HepG2 (cell line): ENCODE data around the gene TK1. TPM values are rescaled to one million over a fixed set of nuclear protein-coding genes. Genes with fewer than 3 reads are reported as not detected.

Experiments
- BRD4 ChIP-seq: sonication (generic); formaldehyde crosslinking; IDR thresholded peaks from 2 replicates; pipeline ENCODE4 v1.4.0; 2020; ENCODE audit warnings: missing genetic modification reagents
- ETV6 ChIP-seq: sonication (generic); formaldehyde crosslinking; conservative IDR thresholded peaks from 2 replicates; pipeline ENCODE4 v1.4.0; 2020; ENCODE audit warnings: missing genetic modification reagents
- FOXA1 ChIP-seq, 2 experiments: fragments of 450-650 bp in 1 of 2; sonication (generic) in 1 of 2; formaldehyde crosslinking in 1 of 2; IDR thresholded peaks; 2 replicates each; pipeline versions ENCODE4 v1.4.0 to v1.6.1; 2016 to 2020; ENCODE audit warnings: missing genetic modification reagents in 1 of 2
- GABPA ChIP-seq, 2 experiments: IDR thresholded peaks; 2 replicates each; pipeline ENCODE4 v1.6.1; 2011 to 2016; ENCODE audit warnings: low read depth in 2 of 2, low read length in 1 of 2, missing biosample characterization in 1 of 2, missing genetic modification characterization in 1 of 2
- KAT8 ChIP-seq: IDR thresholded peaks from 2 replicates; pipeline ENCODE4 v1.6.1; 2016; ENCODE audit warnings: missing genetic modification reagents, missing compliant biosample characterization
- MATR3 ChIP-seq: sonication (generic); formaldehyde crosslinking; IDR thresholded peaks from 2 replicates; pipeline ENCODE4 v1.4.0; 2020; ENCODE audit warnings: missing genetic modification reagents
- MEIS1 ChIP-seq: sonication (generic); formaldehyde crosslinking; IDR thresholded peaks from 2 replicates; pipeline ENCODE4 v1.9.0; 2021; ENCODE audit warnings: mild to moderate bottlenecking, missing genetic modification reagents, moderate library complexity, borderline replicate concordance
- RFXAP ChIP-seq: sonication (generic); formaldehyde crosslinking; IDR thresholded peaks from 2 replicates; pipeline ENCODE4 v1.4.0; 2020; ENCODE audit warnings: missing genetic modification reagents, borderline replicate concordance
- STAT6 ChIP-seq: sonication (generic); formaldehyde crosslinking; IDR thresholded peaks from 2 replicates; pipeline ENCODE4 v1.4.0; 2020; ENCODE audit warnings: missing genetic modification reagents, mild to moderate bottlenecking, borderline replicate concordance
- ZMYM4 ChIP-seq: sonication (generic); formaldehyde crosslinking; IDR thresholded peaks from 2 replicates; pipeline ENCODE4 v1.8.1; 2023; ENCODE audit warnings: mild to moderate bottlenecking, missing genetic modification reagents
- ZNF451 ChIP-seq: sonication (generic); formaldehyde crosslinking; IDR thresholded peaks from 2 replicates; pipeline ENCODE4 v1.5.0; 2020; ENCODE audit warnings: mild to moderate bottlenecking, missing genetic modification reagents
- ZNF510 ChIP-seq: sonication (generic); formaldehyde crosslinking; IDR thresholded peaks from 2 replicates; pipeline ENCODE4 v1.4.0; 2020; ENCODE audit warnings: low read depth, mild to moderate bottlenecking, missing genetic modification reagents
- ZNF580 ChIP-seq: IDR thresholded peaks from 2 replicates; pipeline ENCODE4 v1.6.1; 2016; ENCODE audit warnings: low read depth, borderline replicate concordance
- ZNF607 ChIP-seq: sonication (generic); formaldehyde crosslinking; IDR thresholded peaks from 2 replicates; pipeline ENCODE4 v1.5.1; 2020; ENCODE audit warnings: missing genetic modification reagents, mild to moderate bottlenecking, borderline replicate concordance
- ZNF792 ChIP-seq: IDR thresholded peaks from 2 replicates; pipeline ENCODE4 v1.6.1; 2016
- ZNF816 ChIP-seq: sonication (generic); formaldehyde crosslinking; IDR thresholded peaks from 2 replicates; pipeline ENCODE4 v1.8.0; 2022; ENCODE audit warnings: missing genetic modification reagents, mild to moderate bottlenecking, borderline replicate concordance
- ZSCAN30 ChIP-seq: sonication (generic); formaldehyde crosslinking; IDR thresholded peaks from 2 replicates; pipeline ENCODE4 v1.5.0; 2020; ENCODE audit warnings: mild to moderate bottlenecking, missing genetic modification reagents
- polyA plus RNA-seq, 8 experiments: library from polyadenylated mRNA; depleted of rRNA in 3 of 8; stranded (reverse) in 7 of 8; unstranded in 1 of 8; fragments of >200 nt; fragmentation: Illumina TruSeq in 4 of 8; extraction: Trizol in 4 of 8; gene quantifications; 2 replicates each; pipeline versions ENCODE4 v1.2.1 to v1.2.3, GENCODE V29; 2011 to 2016; ENCODE audit warnings: low read depth in 4 of 8, missing spikeins in 1 of 8, mixed read lengths in 1 of 8; ENCODE audit not compliant: insufficient read depth in 1 of 8
- total RNA-seq, 5 experiments: library from RNA; depleted of rRNA; stranded (reverse); fragments of >200 nt; fragmentation: Illumina TruSeq; extraction: Trizol; gene quantifications; 2 replicates each; pipeline ENCODE4 v1.2.3, GENCODE V29; 2016; ENCODE audit warnings: low read depth in 1 of 5
- TF ChIP-seq, protein P1 (sequence below): sonication (generic); formaldehyde crosslinking; IDR thresholded peaks from 2 replicates; pipeline ENCODE4 v1.4.0; 2020; ENCODE audit warnings: mild to moderate bottlenecking, missing genetic modification reagents
- TF ChIP-seq, protein P2 (sequence below): sonication (generic); formaldehyde crosslinking; IDR thresholded peaks from 2 replicates; pipeline ENCODE4 v1.4.0; 2020; ENCODE audit warnings: missing genetic modification reagents

The TK1 gene
- total and polyA plus RNA-seq, 2 of the 13 experiments (the other 11 are each of a cell fraction or from before 2014, with no cell fraction given), result 45.0 to 96.0 TPM

DNA sequence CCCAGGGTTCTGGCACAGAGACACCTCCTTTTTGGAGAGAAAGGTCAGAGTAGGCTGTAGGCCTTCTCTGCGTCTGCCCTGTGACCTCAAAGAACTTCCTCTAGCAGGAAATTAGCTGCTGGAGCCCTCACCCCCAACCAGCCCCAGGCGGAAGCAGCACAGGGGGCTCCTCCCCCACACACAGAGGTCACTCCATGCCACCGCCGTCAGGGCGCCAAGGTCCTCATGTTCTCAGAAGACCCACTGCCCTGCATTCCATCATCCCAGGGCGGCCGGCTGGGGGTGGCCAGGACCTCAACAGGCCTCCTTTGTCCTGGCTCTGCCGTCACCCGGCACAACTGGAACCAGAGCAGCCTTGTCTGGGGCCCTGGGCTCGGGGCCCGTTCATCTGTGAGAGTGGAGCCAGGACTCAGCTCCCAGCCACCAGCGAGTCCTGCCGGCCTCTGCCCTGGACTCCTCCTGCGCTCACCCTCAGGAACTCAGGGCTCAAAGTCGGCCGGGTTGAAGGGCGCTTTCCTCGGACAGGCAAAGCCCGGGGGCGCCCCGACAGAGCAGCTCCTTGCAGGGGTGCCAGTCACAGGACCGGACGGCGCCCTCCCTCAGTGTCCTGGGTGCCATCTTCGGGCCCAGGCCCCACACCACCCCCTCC, 59.5 kb downstream of the TK1 start (continued):
- TF ChIP-seq GABPA (IDR thresholded peaks at IDR 0.05; ENCODE audit: low read depth, low read length) (peak; percentile 74), GABPA (CRISPR knock-in tag; IDR thresholded peaks at IDR 0.05; ENCODE audit: low read depth) (peak; percentile 90), ZSCAN30 (CRISPR knock-in tag) (no peak), ZNF816 (CRISPR knock-in tag) (peak; percentile 62; the same call in 1 of the 2 replicates), RFXAP (CRISPR knock-in tag) (0 out of 2 replicates have a peak, but pooled peaks have one; percentile 11), MATR3 (no peak), FOXA1 (IDR thresholded peaks at IDR 0.05) (no peak), FOXA1 (CRISPR knock-in tag; IDR thresholded peaks at IDR 0.05) (no peak), STAT6 (peak; percentile 45; the same call in 1 of the 2 replicates), ZNF451 (CRISPR knock-in tag) (0 out of 2 replicates have a peak, but pooled peaks have one; percentile 28), ZNF580 (peak; percentile 74; the same call in 1 of the 2 replicates), BRD4 (peak; percentile 76), KAT8 (CRISPR knock-in tag) (peak; percentile 78), ZNF607 (CRISPR knock-in tag) (peak; percentile 76), ZNF510 (CRISPR knock-in tag) (peak; percentile 21; the same call in 1 of the 2 replicates), MEIS1 (CRISPR knock-in tag) (peak; percentile 19; the same call in 1 of the 2 replicates), ETV6 (CRISPR knock-in tag) (peak; percentile 60; the same call in 1 of the 2 replicates), ZNF792 (CRISPR knock-in tag) (peak; percentile 69), ZMYM4 (CRISPR knock-in tag) (0 out of 2 replicates have a peak, but pooled peaks have one; percentile 12)
- TF ChIP-seq, protein P1, sequence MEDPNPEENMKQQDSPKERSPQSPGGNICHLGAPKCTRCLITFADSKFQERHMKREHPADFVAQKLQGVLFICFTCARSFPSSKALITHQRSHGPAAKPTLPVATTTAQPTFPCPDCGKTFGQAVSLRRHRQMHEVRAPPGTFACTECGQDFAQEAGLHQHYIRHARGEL (CRISPR knock-in tag), result 0 out of 2 replicates have a peak, but pooled peaks have one; percentile 56
- TF ChIP-seq, protein P2, sequence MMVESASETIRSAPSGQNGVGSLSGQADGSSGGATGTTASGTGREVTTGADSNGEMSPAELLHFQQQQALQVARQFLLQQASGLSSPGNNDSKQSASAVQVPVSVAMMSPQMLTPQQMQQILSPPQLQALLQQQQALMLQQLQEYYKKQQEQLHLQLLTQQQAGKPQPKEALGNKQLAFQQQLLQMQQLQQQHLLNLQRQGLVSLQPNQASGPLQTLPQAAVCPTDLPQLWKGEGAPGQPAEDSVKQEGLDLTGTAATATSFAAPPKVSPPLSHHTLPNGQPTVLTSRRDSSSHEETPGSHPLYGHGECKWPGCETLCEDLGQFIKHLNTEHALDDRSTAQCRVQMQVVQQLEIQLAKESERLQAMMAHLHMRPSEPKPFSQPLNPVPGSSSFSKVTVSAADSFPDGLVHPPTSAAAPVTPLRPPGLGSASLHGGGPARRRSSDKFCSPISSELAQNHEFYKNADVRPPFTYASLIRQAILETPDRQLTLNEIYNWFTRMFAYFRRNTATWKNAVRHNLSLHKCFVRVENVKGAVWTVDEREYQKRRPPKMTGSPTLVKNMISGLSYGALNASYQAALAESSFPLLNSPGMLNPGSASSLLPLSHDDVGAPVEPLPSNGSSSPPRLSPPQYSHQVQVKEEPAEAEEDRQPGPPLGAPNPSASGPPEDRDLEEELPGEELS, result peak; percentile 68
